Small intestine (tissue), 7 donors: ENCODE results near the gene IMP3. TPM values are rescaled to one million over a fixed set of nuclear protein-coding genes. Genes with fewer than 3 reads are reported as not detected.
"Not testable (repeated sequence)": the region's sequence is repeated elsewhere in the genome, so short reads cannot be mapped to it uniquely, and the experiment has no call there.

Experiments
- DNase-seq, 2 donors: peaks; one replicate each; pipeline versions ENCODE4 v3.0.0 to v3.0.0-alpha.2; 2013
- FAIRE-seq: peaks from 2 replicates; lab custom pipeline; 2012; peaks lifted over from hg19 to GRCh38; lab: Jason Lieb, UNC
- H3K27ac ChIP-seq, 3 donors: one replicate each; pipeline ENCODE4 v1.5.1; 2013; ENCODE audit warnings: low read length in 2 of 3, mild to moderate bottlenecking in 2 of 3, control low read depth in 1 of 3, inconsistent platforms in 1 of 3, low read depth in 1 of 3, moderate library complexity in 1 of 3
- H3K27me3 ChIP-seq, 3 donors: one replicate each; pipeline ENCODE4 v1.6.1; 2013; ENCODE audit warnings: low read length in 3 of 3, inconsistent platforms in 1 of 3; ENCODE audit not compliant: control insufficient read depth in 3 of 3, insufficient read depth in 3 of 3
- H3K36me3 ChIP-seq, 3 donors: one replicate each; pipeline ENCODE4 v1.6.1; 2013; ENCODE audit warnings: low read length in 3 of 3, inconsistent platforms in 1 of 3, low read depth in 1 of 3, mild to moderate bottlenecking in 1 of 3, moderate library complexity in 1 of 3; ENCODE audit not compliant: control insufficient read depth in 3 of 3, insufficient read depth in 2 of 3
- H3K4me1 ChIP-seq, 3 donors: one replicate each; pipeline ENCODE4 v1.6.1; 2013; ENCODE audit warnings: low read length in 2 of 3, inconsistent platforms in 1 of 3, low read depth in 1 of 3, mild to moderate bottlenecking in 1 of 3, moderate library complexity in 1 of 3; ENCODE audit not compliant: control insufficient read depth in 3 of 3, insufficient read depth in 2 of 3
- H3K4me3 ChIP-seq, 3 donors: one replicate each; pipeline ENCODE4 v1.5.1; 2013; ENCODE audit warnings: low read length in 3 of 3, control low read depth in 1 of 3, inconsistent platforms in 1 of 3, low read depth in 1 of 3, mild to moderate bottlenecking in 1 of 3, moderate library complexity in 1 of 3
- H3K9me3 ChIP-seq, 2 donors: one replicate each; pipeline ENCODE4 v1.6.1; 2013; ENCODE audit warnings: low read depth in 1 of 2, low read length in 1 of 2; ENCODE audit not compliant: control insufficient read depth in 2 of 2, insufficient read depth in 1 of 2
- WGBS, 3 donors: extraction: QIAGEN DNeasy Blood & Tissue Kit; methylation state at CpG; one replicate each; pipeline ENCODE4 v1.1.7; 2013; 5-methylcytosine and 5-hydroxymethylcytosine counted together
- polyA plus RNA-seq, 4 donors: library from polyadenylated mRNA; stranded (reverse) in 3 of 4; unstranded in 1 of 4; fragments of 200-250 nt in 3 of 4; fragments of 120-200 nt in 1 of 4; gene quantifications; one replicate each; pipeline versions ENCODE4 v1.2.1 to v1.2.3, GENCODE V29; 2013
- donor health status: healthy with polysubstance abuse.
- donor health status: control.
- donor health status: control.
- donor health status: Bipolar disorder and iron deficiency.
- donor health status: healthy.

IMP3 gene
- polyA plus RNA-seq, 4 donors, result 76.2 to 139 (median 93.2) TPM

DNA sequence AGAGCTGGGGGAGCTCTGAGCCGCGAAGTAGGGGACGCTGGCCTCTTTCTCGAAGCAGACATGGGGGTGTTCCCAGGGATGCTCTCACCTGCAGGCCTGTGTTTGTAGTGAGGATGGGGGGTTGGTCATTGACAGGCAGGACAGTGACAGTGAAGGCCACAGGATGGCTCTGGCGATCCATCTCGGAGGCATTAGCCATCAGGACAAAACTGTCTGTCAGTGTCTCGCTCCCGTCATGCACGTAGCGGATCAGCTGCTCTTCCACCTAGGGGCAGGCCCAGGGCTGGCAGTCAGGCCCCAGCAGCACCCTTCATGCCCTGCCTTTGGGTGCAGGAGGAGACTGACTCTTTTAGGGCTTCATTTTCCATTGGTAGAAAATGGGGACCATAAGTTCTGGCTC, 44.6 kb upstream of the IMP3 start:
- 88 to 92% (median 89%) methylated on average over 10 of the region's 10 CpGs for WGBS, 3 donors
- Histone ChIP-seq H3K27ac (no peak overlapping the region), H3K4me1 (peaks cover 0 to 15% (median 0%) of the 10 kb centered on the region in 3 donors), H3K36me3 (peaks cover 0 to 22% (median 0%) of the 10 kb centered on the region in 3 donors), H3K27me3 (no peaks in the 10 kb centered on the region), H3K4me3 (no peak overlapping the region), H3K9me3 (no peaks in the 10 kb centered on the region)
- FAIRE-seq (no peak), DNase-seq (no peak)

DNA sequence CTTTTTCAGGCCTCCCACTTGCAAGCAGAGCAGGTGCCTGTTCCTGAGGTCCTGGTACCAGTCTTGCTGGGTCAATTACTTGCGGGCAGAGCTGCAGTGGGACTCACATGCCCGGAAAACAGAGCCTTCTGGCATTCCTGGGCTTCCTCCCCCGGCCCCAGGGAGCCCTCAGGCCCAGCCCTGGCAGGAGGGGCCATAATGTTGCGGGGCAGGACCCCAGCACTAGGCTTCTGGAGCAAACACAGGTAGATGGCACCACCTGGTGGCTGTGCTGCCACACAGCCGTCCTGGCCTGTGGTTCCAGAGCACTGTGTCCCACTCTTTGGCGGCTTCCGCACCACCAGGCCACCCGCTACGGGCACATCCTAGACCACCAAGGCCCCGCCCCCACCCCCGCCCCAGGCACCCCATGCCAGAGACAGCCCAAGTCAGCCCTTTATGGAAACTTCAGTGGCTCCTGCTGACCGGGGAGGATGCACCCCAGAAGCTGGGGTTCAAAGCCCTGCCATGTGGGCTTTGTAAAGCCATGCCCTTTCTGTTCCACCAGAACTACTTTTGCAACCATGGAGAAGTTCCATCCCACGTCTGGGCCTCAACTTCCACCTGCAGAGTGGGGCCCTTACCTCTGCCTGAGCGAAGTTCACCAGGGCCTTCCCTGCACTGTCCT, 43.8 kb upstream of the IMP3 start:
- not testable (repeated sequence) for H3K27me3 ChIP-seq, H3K27ac ChIP-seq, H3K9me3 ChIP-seq, H3K4me3 ChIP-seq, FAIRE-seq
- H3K36me3 ChIP-seq, result peaks cover 0 to 16% (median 0%) of the 10 kb centered on the region in 3 donors
- peak; percentile 50 to 80 for DNase-seq
- H3K4me1 ChIP-seq, result peaks cover 0 to 15% (median 0%) of the 10 kb centered on the region in 3 donors
- WGBS, 3 donors, result 12 to 25% (median 17%) methylated on average over 13 to 14 of the region's 14 CpGs

DNA sequence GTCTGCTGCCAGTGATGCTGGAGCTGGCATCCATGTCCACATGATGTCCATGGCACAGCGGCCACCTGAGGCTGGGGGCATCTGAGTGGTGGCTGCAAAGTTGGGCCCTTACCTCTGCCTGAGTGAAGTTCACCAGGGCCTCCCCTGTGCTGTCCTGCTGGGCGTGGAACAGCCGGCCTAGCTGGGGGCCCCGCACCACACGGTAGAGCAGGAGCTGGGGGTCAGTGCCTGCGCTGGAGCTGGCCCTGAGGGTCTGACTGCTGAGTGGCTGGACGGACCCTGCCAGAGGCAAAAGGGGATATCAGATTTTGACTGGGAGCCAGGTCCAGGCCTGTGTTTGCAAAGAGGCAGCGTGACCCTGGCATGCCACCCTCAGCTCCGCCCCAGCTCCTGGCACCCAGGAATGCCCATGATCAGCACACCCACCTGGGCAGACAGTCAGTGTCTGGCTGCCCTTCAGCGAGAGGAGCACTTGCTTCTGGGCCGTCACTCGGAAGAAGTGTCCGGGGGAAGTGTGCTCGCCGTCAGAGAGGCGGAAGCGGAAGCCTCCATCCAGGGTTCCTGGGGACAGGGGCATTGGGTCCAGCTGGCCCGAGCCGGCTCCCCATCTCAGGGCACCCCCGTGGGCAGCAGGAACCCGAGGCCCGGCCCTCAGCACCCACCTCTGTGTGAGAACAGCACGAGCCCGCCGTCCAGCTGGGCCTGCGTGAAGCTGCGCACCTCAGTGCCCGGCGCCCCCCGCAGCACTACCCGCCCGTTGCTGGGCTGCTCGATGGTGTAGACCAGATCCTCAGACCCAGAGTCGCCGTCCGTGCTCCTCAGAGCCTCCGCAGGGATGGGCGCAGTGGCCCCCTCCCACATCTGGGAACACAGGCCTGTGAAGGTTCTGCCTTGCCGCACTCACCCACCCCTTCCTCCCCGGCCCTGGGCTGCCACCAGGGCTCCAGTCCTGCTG, 42.4 kb upstream of the IMP3 start:
- Histone ChIP-seq H3K4me3 (no peak overlapping the region), H3K9me3 (no peaks in the 10 kb centered on the region), H3K27ac (no peak overlapping the region), H3K4me1 (peaks cover 0 to 25% (median 0%) of the 10 kb centered on the region in 3 donors), H3K36me3 (peaks cover 0 to 16% (median 0%) of the 10 kb centered on the region in 3 donors), H3K27me3 (no peaks in the 10 kb centered on the region)
- WGBS, 3 donors, result 88 to 91% (median 90%) methylated on average over 32 to 40 of the region's 40 CpGs
- no peak for FAIRE-seq
- no peak for DNase-seq

DNA sequence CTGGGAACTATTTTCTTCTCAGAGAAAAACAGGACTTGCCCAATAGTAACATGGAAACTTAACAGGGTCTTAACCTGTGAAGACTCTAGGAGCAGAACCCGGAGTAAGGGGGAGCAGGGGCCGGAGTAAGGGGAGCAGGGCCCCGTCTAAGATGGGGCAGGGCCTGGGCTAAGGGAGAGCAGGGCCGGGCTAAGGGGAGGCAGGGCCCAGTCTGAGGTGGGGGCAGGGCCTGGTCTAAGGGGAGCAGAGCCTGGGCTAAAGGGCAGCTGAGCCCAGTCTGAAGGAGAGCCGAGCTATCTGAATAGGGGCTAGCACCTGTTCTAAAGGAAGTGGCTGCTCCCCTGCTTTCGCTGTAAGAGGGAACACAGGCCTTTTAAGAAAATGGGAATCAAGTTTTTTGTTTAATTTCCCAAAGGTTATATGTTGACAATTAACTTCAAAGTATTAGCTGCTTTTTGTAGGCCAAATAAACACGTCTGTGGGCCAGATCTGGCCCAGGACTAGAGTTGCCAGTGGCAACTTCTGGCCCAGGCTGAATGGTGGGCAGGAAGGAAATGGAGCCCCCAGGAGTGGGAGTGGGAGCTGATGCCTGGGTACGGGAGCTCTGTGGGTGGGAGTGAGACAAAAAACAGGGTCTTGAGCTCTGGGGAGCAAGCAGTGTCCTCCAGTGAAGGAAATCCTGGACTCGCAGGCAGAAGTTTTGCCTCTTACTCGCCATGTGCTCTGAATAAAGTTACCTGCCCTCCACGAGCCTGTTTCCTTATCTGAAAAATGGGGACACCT, 40.2 kb upstream of the IMP3 start:
- no peaks in the 10 kb centered on the region for H3K27me3 ChIP-seq
- H3K4me1 ChIP-seq, result peaks cover 0 to 37% (median 0%) of the 10 kb centered on the region in 3 donors
- no peaks in the 10 kb centered on the region for H3K9me3 ChIP-seq
- DNase-seq (no peak), FAIRE-seq (no peak)
- H3K4me3 ChIP-seq, result no peak overlapping the region
- peaks cover 0 to 32% (median 0%) of the 10 kb centered on the region in 3 donors for H3K36me3 ChIP-seq
- 76 to 81% (median 77%) methylated on average over 11 of the region's 11 CpGs for WGBS, 3 donors
- H3K27ac ChIP-seq, result no peak overlapping the region

DNA sequence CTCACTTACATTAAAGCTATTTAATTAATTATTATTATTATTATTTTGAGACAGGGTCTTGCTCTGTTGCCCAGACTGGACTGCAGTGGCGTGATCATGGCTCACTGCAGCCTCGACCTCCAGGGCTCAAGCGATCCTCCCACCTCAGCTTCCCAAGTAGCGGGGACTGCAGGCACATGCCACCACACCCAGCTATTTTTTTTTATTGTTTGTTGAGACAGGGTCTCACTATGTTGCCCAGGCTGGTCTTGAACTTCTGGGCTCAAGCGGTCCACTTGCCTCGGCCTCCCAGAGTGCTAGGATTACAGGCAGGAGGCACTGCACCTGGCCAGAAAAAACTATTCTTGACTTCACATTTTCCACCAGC, 38.3 kb upstream of the IMP3 start:
- WGBS, 3 donors, result 85 to 89% (median 87%) methylated on average over 6 of the region's 6 CpGs
- Histone ChIP-seq H3K4me1 (peaks cover 0 to 37% (median 0%) of the 10 kb centered on the region in 3 donors), H3K36me3 (peaks cover 0 to 25% (median 0%) of the 10 kb centered on the region in 3 donors)
- H3K27me3 ChIP-seq, DNase-seq, FAIRE-seq, H3K4me3 ChIP-seq, H3K27ac ChIP-seq, H3K9me3 ChIP-seq: not testable (repeated sequence)

DNA sequence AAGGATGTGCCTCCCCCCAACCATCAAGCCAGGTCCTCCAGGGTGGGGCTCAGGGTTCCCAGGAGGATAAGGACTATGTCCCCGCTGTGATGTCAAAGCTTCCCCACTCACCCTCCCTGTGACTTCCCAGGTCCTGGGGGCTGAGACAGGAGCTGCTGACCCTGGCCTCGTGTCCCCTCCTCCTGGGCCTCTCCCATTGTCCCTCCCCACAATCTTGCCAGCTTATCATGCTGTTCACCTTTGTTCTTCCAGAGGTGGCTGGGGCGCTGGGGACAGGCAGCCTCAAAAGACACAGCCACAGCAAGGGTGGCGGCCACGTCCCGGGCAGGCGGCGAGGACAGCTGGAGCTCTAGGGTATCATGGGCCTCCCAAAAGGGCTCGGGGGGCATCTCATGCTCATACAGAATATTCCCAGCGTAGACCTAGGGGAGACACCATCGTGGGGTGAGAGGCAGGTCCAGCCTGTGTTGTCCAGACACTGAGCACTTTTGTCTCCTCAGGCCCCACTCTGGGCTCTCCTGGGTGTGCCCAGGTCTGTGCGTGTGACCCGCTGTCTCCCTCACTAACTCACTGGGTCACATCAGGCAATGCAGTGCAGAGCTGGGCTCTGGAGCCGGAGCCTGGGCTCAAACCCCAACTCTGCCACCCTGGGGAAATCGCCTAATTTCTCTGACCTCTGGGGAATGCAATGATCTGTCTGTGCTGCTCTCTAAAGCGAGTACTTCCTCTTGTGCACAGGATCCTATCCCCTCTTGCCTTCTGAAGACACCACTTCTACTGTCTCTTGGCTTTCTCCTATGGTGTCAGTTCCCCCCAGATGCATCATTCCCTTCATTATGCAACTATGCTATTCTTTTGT, 37.7 kb upstream of the IMP3 start:
- Histone ChIP-seq H3K4me3 (no peak overlapping the region), H3K27me3 (no peaks in the 10 kb centered on the region), H3K9me3 (no peaks in the 10 kb centered on the region), H3K27ac (no peak overlapping the region), H3K4me1 (peaks cover 0 to 43% (median 0%) of the 10 kb centered on the region in 3 donors), H3K36me3 (peaks cover 0 to 25% (median 0%) of the 10 kb centered on the region in 3 donors)
- FAIRE-seq, result no peak
- 43 to 71% (median 64%) methylated on average over 16 of the region's 16 CpGs for WGBS, 3 donors
- peak; percentile 48 to 51 for DNase-seq

DNA sequence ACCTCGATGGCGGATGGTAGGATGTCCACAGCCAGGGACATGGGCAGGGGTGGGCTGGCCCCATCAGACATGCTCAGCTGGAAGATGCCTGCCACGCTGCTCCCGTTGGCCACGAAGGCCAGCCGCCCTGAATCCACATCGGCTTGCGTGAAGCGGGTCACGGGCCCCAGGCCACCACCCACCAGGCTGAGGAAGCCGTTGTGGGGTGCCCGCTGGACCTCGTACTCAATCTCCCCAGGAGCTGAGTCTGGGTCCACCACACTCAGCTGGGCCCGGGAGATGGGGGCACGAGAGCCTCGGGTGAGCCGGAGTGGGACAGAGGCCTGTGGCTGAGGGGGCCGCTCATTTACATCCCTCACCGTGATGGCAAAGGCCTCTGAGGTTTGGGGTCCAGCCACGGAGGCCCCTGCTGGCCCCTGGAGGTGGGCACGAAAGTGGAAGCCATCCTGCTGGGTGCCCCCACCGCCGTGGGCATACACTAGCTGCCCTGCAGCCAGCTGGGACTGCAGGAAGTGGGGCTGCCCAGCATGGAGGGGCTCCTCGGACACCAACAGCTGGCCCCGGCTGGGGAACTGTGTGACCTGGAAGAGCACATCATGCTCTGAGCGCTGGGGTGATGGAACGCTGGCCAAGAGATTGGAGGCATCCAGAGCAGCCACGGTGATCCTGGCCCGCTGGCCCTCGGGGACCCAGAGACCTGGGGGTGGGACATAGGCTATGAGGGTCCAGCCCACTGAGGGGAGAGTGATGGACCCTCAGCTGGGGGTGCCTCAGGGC, 36.9 kb upstream of the IMP3 start:
- no peak for DNase-seq
- 78 to 85% (median 82%) methylated on average over 25 to 30 of the region's 30 CpGs for WGBS, 3 donors
- no peaks in the 10 kb centered on the region for H3K27me3 ChIP-seq
- peaks cover 0 to 51% (median 0%) of the 10 kb centered on the region in 3 donors for H3K4me1 ChIP-seq
- H3K9me3 ChIP-seq, result no peaks in the 10 kb centered on the region
- H3K27ac ChIP-seq, result no peak overlapping the region
- no peak overlapping the region for H3K4me3 ChIP-seq
- FAIRE-seq, result no peak
- H3K36me3 ChIP-seq, result peaks cover 0 to 21% (median 0%) of the 10 kb centered on the region in 3 donors
